Activated CD4-positive, alpha-beta T cell treated with anti-CD3 and anti-CD28 coated beads, Interleukin-2, amount 10 ng/mL, durations not matched to agents 7 days and 5 days (primary cell): Measurements from ENCODE around the gene MAP3K4. TPM values are rescaled to one million over a fixed set of nuclear protein-coding genes. Genes with fewer than 3 reads are reported as not detected.
A peak's percentile ranks its signal among the peaks of the same experiment; 100 is the strongest.

Source experiments
- CTCF ChIA-PET: fragments of 350-600 bp; sonication (Branson Sonifier 250); formaldehyde crosslinking; loops from one replicate; lab custom pipeline; 2021; ENCODE audit warnings: antibody characterized with exemption; lab: Charles Lee
- POLR2A ChIA-PET: fragments of 350-600 bp; sonication (Branson Sonifier 250); formaldehyde crosslinking; loops from one replicate; lab custom pipeline; 2021; ENCODE audit warnings: antibody characterized with exemption; lab: Charles Lee
- DNase-seq: peaks from one replicate; pipeline ENCODE4 v3.0.0-alpha.2; 2020
- H3K27ac Mint-ChIP-seq: one replicate; pipeline ENCODE4 v1.8.0; 2021; ENCODE audit warnings: mild to moderate bottlenecking, moderate library complexity, mixed read lengths
- H3K27me3 Mint-ChIP-seq: one replicate; pipeline ENCODE4 v1.8.0; 2021; ENCODE audit warnings: mixed read lengths
- H3K36me3 Mint-ChIP-seq: one replicate; pipeline ENCODE4 v1.8.0; 2021; ENCODE audit warnings: low read depth, mixed read lengths
- H3K4me1 Mint-ChIP-seq: one replicate; pipeline ENCODE4 v1.8.0; 2021; ENCODE audit warnings: mixed read lengths
- H3K4me3 Mint-ChIP-seq: one replicate; pipeline ENCODE4 v1.8.0; 2021; ENCODE audit warnings: mild to moderate bottlenecking, moderate library complexity, mixed read lengths
- H3K9me3 Mint-ChIP-seq: one replicate; pipeline ENCODE4 v1.8.0; 2021; ENCODE audit warnings: mixed read lengths
- total RNA-seq, 2 experiments: library from RNA; stranded (reverse); gene quantifications; one replicate each; pipeline ENCODE4 v1.2.3, GENCODE V29; 2021

MAP3K4 gene
- total RNA-seq, 2 experiments from 2014 or later: 43.6 to 47.2 TPM

GRCh38 chr6:161143663-161144430 is 152.3 kb downstream of the MAP3K4 start:
- Mint-ChIP-seq H3K4me1 (no peaks in the 10 kb centered on the region), H3K27me3 (no peaks in the 10 kb centered on the region), H3K4me3 (no peak overlapping the region), H3K27ac (no peak overlapping the region), H3K9me3 (no peaks in the 10 kb centered on the region), H3K36me3 (peaks cover 10% of the 10 kb centered on the region)
- ChIA-PET POLR2A (no interaction called here), CTCF (interaction anchor here (0.7 kb wide), 1 partner anchor 14 kb away, joined by 3 read pairs; no protein-coding TSS in a partner anchor)
- no peak for DNase-seq

GRCh38 chr6:161150136-161150535 is 158.6 kb downstream of the MAP3K4 start:
- Mint-ChIP-seq H3K36me3 (peaks cover 3% of the 10 kb centered on the region), H3K27ac (no peak overlapping the region), H3K4me3 (no peak overlapping the region), H3K9me3 (no peaks in the 10 kb centered on the region), H3K4me1 (no peaks in the 10 kb centered on the region), H3K27me3 (no peaks in the 10 kb centered on the region)
- POLR2A ChIA-PET: no interaction called here
- CTCF ChIA-PET: no interaction called here
- DNase-seq: no peak

GRCh38 chr6:161150566-161150965 is 159.0 kb downstream of the MAP3K4 start:
- Mint-ChIP-seq H3K36me3 (peaks cover 3% of the 10 kb centered on the region), H3K27me3 (no peaks in the 10 kb centered on the region), H3K4me3 (no peak overlapping the region), H3K9me3 (no peaks in the 10 kb centered on the region), H3K4me1 (no peaks in the 10 kb centered on the region), H3K27ac (no peak overlapping the region)
- ChIA-PET CTCF (no interaction called here), POLR2A (no interaction called here)
- no peak for DNase-seq

- no peaks in the 10 kb centered on the region for H3K4me1 Mint-ChIP-seq
- no peaks in the 10 kb centered on the region for H3K27me3 Mint-ChIP-seq
- H3K36me3 Mint-ChIP-seq: peaks cover 3% of the 10 kb centered on the region
- no peaks in the 10 kb centered on the region for H3K9me3 Mint-ChIP-seq
- no peak for DNase-seq
- H3K27ac Mint-ChIP-seq: no peak overlapping the region
- ChIA-PET POLR2A (no interaction called here), CTCF (interaction anchor here (0.8 kb wide), 1 partner anchor 9 kb away, joined by 3 read pairs; no protein-coding TSS in a partner anchor)
- H3K4me3 Mint-ChIP-seq: no peak overlapping the region
Measured at GRCh38 chr6:161151059-161151645, 159.6 kb downstream of the MAP3K4 start.

- Mint-ChIP-seq H3K4me3 (no peak overlapping the region), H3K27ac (peak overlapping the region; percentile 58), H3K4me1 (no peaks in the 10 kb centered on the region), H3K9me3 (no peaks in the 10 kb centered on the region), H3K27me3 (no peaks in the 10 kb centered on the region), H3K36me3 (no peaks in the 10 kb centered on the region)
- ChIA-PET CTCF (interaction anchor here (0.8 kb wide), 1 partner anchor 10 kb away, joined by 3 read pairs; no protein-coding TSS in a partner anchor), POLR2A (no interaction called here)
- DNase-seq: no peak
Measured at GRCh38 chr6:161151660-161152526, 160.3 kb downstream of the MAP3K4 start.

GRCh38 chr6:161152527-161152862 is 160.9 kb downstream of the MAP3K4 start:
- ChIA-PET CTCF (no interaction called here), POLR2A (no interaction called here)
- no peaks in the 10 kb centered on the region for H3K27me3 Mint-ChIP-seq
- no peak for DNase-seq
- H3K4me3 Mint-ChIP-seq: no peak overlapping the region
- no peak overlapping the region for H3K27ac Mint-ChIP-seq
- no peaks in the 10 kb centered on the region for H3K36me3 Mint-ChIP-seq
- no peaks in the 10 kb centered on the region for H3K4me1 Mint-ChIP-seq
- no peaks in the 10 kb centered on the region for H3K9me3 Mint-ChIP-seq

- DNase-seq: no peak
- no peak overlapping the region for H3K4me3 Mint-ChIP-seq
- ChIA-PET CTCF (interaction anchor here (0.6 to 0.7 kb wide), 2 partner anchors 100 to 218 kb away, joined by 3 to 6 read pairs; no protein-coding TSS in a partner anchor), POLR2A (no interaction called here)
- no peaks in the 10 kb centered on the region for H3K27me3 Mint-ChIP-seq
- no peaks in the 10 kb centered on the region for H3K4me1 Mint-ChIP-seq
- no peaks in the 10 kb centered on the region for H3K36me3 Mint-ChIP-seq
- no peaks in the 10 kb centered on the region for H3K9me3 Mint-ChIP-seq
- no peak overlapping the region for H3K27ac Mint-ChIP-seq
Measured at GRCh38 chr6:161152907-161153662, 161.5 kb downstream of the MAP3K4 start.

GRCh38 chr6:161153725-161154124 is 162.2 kb downstream of the MAP3K4 start:
- no peak for DNase-seq
- H3K36me3 Mint-ChIP-seq: no peaks in the 10 kb centered on the region
- ChIA-PET POLR2A (no interaction called here), CTCF (interaction anchor here (0.6 to 0.7 kb wide), 2 partner anchors 99 to 217 kb away, joined by 3 to 6 read pairs; no protein-coding TSS in a partner anchor)
- no peaks in the 10 kb centered on the region for H3K4me1 Mint-ChIP-seq
- H3K27ac Mint-ChIP-seq: no peak overlapping the region
- no peak overlapping the region for H3K4me3 Mint-ChIP-seq
- no peaks in the 10 kb centered on the region for H3K27me3 Mint-ChIP-seq
- no peaks in the 10 kb centered on the region for H3K9me3 Mint-ChIP-seq

GRCh38 chr6:161154796-161155335 is 163.3 kb downstream of the MAP3K4 start:
- ChIA-PET CTCF (no interaction called here), POLR2A (no interaction called here)
- Mint-ChIP-seq H3K36me3 (no peaks in the 10 kb centered on the region), H3K4me3 (no peak overlapping the region), H3K9me3 (no peaks in the 10 kb centered on the region), H3K27me3 (no peaks in the 10 kb centered on the region), H3K27ac (no peak overlapping the region), H3K4me1 (no peaks in the 10 kb centered on the region)
- no peak for DNase-seq

- no peak for DNase-seq
- POLR2A ChIA-PET: no interaction called here
- H3K27ac Mint-ChIP-seq: no peak overlapping the region
- H3K4me3 Mint-ChIP-seq: no peak overlapping the region
- peaks cover 3% of the 10 kb centered on the region for H3K36me3 Mint-ChIP-seq
- no peaks in the 10 kb centered on the region for H3K9me3 Mint-ChIP-seq
- H3K4me1 Mint-ChIP-seq: no peaks in the 10 kb centered on the region
- CTCF ChIA-PET: no interaction called here
- no peaks in the 10 kb centered on the region for H3K27me3 Mint-ChIP-seq
Measured at GRCh38 chr6:161161121-161161520, 169.6 kb downstream of the MAP3K4 start.

- ChIA-PET CTCF (interaction anchor here (0.6 kb wide), 1 partner anchor 96 kb away, joined by 4 read pairs; no protein-coding TSS in a partner anchor), POLR2A (no interaction called here)
- no peak for DNase-seq
- H3K4me1 Mint-ChIP-seq: no peaks in the 10 kb centered on the region
- H3K27me3 Mint-ChIP-seq: no peaks in the 10 kb centered on the region
- no peak overlapping the region for H3K4me3 Mint-ChIP-seq
- H3K36me3 Mint-ChIP-seq: peaks cover 3% of the 10 kb centered on the region
- H3K27ac Mint-ChIP-seq: no peak overlapping the region
- no peaks in the 10 kb centered on the region for H3K9me3 Mint-ChIP-seq
Measured at GRCh38 chr6:161161889-161162624, 170.5 kb downstream of the MAP3K4 start.
